ENCODE results near the gene MRC2. TPM values are rescaled to one million over a fixed set of nuclear protein-coding genes. Genes with fewer than 3 reads are reported as not detected.

Gene MRC2
- total and polyA plus RNA-seq, 9 of the 15 experiments (the other 6 are each of a cell fraction or from before 2014, with no cell fraction given): 0.28 to 11.5 (median 6.6) TPM

DNA sequence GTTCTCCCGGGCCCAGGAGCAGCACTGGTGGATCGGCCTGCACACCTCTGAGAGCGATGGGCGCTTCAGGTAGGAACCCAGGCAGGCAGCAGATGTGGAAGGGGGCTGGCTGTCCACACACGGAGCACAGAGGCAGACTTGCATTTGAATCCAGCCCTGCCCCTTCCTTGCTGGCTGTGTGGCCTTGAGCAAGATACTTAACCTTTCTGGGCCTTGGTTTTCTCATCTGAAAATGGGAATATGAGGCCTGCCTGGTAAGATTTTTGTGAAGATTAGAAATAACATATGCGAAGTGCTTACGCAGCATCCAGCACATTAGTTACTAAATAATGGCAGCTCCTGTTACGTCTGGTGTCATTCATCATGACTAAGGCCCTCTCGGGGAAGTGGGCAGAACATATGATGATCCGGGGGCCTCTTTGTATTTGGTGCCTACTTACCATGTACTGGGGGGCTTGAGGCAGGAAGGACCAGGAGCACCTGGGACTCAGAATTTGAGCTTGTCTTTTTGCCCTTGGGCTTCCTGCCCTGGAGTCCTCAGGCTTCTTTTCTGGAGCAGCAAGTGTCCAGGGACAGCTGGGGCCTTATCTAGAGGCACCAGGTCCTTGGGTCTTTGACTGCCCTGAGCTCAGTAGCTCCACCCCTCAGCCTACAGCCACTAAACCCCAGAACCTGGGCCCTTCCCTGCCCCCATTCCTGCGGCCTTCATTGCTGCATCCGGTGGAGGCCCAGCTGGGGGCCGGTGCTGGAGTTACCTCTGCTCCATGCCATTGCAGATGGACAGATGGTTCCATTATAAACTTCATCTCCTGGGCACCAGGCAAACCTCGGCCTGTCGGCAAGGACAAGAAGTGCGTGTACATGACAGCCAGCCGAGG lies 53.8 kb downstream of the MRC2 start (continued):
- TF ChIP-seq, protein P1, sequence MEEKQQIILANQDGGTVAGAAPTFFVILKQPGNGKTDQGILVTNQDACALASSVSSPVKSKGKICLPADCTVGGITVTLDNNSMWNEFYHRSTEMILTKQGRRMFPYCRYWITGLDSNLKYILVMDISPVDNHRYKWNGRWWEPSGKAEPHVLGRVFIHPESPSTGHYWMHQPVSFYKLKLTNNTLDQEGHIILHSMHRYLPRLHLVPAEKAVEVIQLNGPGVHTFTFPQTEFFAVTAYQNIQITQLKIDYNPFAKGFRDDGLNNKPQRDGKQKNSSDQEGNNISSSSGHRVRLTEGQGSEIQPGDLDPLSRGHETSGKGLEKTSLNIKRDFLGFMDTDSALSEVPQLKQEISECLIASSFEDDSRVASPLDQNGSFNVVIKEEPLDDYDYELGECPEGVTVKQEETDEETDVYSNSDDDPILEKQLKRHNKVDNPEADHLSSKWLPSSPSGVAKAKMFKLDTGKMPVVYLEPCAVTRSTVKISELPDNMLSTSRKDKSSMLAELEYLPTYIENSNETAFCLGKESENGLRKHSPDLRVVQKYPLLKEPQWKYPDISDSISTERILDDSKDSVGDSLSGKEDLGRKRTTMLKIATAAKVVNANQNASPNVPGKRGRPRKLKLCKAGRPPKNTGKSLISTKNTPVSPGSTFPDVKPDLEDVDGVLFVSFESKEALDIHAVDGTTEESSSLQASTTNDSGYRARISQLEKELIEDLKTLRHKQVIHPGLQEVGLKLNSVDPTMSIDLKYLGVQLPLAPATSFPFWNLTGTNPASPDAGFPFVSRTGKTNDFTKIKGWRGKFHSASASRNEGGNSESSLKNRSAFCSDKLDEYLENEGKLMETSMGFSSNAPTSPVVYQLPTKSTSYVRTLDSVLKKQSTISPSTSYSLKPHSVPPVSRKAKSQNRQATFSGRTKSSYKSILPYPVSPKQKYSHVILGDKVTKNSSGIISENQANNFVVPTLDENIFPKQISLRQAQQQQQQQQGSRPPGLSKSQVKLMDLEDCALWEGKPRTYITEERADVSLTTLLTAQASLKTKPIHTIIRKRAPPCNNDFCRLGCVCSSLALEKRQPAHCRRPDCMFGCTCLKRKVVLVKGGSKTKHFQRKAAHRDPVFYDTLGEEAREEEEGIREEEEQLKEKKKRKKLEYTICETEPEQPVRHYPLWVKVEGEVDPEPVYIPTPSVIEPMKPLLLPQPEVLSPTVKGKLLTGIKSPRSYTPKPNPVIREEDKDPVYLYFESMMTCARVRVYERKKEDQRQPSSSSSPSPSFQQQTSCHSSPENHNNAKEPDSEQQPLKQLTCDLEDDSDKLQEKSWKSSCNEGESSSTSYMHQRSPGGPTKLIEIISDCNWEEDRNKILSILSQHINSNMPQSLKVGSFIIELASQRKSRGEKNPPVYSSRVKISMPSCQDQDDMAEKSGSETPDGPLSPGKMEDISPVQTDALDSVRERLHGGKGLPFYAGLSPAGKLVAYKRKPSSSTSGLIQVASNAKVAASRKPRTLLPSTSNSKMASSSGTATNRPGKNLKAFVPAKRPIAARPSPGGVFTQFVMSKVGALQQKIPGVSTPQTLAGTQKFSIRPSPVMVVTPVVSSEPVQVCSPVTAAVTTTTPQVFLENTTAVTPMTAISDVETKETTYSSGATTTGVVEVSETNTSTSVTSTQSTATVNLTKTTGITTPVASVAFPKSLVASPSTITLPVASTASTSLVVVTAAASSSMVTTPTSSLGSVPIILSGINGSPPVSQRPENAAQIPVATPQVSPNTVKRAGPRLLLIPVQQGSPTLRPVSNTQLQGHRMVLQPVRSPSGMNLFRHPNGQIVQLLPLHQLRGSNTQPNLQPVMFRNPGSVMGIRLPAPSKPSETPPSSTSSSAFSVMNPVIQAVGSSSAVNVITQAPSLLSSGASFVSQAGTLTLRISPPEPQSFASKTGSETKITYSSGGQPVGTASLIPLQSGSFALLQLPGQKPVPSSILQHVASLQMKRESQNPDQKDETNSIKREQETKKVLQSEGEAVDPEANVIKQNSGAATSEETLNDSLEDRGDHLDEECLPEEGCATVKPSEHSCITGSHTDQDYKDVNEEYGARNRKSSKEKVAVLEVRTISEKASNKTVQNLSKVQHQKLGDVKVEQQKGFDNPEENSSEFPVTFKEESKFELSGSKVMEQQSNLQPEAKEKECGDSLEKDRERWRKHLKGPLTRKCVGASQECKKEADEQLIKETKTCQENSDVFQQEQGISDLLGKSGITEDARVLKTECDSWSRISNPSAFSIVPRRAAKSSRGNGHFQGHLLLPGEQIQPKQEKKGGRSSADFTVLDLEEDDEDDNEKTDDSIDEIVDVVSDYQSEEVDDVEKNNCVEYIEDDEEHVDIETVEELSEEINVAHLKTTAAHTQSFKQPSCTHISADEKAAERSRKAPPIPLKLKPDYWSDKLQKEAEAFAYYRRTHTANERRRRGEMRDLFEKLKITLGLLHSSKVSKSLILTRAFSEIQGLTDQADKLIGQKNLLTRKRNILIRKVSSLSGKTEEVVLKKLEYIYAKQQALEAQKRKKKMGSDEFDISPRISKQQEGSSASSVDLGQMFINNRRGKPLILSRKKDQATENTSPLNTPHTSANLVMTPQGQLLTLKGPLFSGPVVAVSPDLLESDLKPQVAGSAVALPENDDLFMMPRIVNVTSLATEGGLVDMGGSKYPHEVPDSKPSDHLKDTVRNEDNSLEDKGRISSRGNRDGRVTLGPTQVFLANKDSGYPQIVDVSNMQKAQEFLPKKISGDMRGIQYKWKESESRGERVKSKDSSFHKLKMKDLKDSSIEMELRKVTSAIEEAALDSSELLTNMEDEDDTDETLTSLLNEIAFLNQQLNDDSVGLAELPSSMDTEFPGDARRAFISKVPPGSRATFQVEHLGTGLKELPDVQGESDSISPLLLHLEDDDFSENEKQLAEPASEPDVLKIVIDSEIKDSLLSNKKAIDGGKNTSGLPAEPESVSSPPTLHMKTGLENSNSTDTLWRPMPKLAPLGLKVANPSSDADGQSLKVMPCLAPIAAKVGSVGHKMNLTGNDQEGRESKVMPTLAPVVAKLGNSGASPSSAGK (IDR thresholded peaks at IDR 0.05): no peak; the same call in 1 of the 2 replicates
- TF ChIP-seq ZNF24 (IDR thresholded peaks at IDR 0.05) (peak; percentile 78), ZNF23 (CRISPR knock-in tag; IDR thresholded peaks at IDR 0.05) (no peak), SMAD1 (IDR thresholded peaks at IDR 0.05; ENCODE audit: low read depth, low read length, partially characterized antibody) (no peak), MCM3 (IDR thresholded peaks at IDR 0.05) (no peak), SOX6 (IDR thresholded peaks at IDR 0.05) (peak; percentile 82), ARID1B (IDR thresholded peaks at IDR 0.05) (peak; percentile 97), MECOM (CRISPR knock-in tag; IDR thresholded peaks at IDR 0.05) (no peak), TRIM28 (IDR thresholded peaks at IDR 0.05) (no peak), MTA1 (IDR thresholded peaks at IDR 0.05; ENCODE audit: borderline replicate concordance) (peak; percentile 50; the same call in 1 of the 2 replicates), ARID2 (IDR thresholded peaks at IDR 0.05) (no peak), L3MBTL2 (IDR thresholded peaks at IDR 0.05) (peak; percentile 51)
- TF ChIP-seq, protein P2, sequence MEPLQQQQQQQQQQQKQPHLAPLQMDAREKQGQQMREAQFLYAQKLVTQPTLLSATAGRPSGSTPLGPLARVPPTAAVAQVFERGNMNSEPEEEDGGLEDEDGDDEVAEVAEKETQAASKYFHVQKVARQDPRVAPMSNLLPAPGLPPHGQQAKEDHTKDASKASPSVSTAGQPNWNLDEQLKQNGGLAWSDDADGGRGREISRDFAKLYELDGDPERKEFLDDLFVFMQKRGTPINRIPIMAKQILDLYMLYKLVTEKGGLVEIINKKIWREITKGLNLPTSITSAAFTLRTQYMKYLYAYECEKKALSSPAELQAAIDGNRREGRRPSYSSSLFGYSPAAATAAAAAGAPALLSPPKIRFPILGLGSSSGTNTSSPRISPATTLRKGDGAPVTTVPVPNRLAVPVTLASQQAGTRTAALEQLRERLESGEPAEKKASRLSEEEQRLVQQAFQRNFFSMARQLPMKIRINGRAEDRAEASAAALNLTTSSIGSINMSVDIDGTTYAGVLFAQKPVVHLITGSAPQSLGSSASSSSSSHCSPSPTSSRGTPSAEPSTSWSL (CRISPR knock-in tag; IDR thresholded peaks at IDR 0.05; ENCODE audit: borderline replicate concordance): no peak
- TF ChIP-seq, protein P3, sequence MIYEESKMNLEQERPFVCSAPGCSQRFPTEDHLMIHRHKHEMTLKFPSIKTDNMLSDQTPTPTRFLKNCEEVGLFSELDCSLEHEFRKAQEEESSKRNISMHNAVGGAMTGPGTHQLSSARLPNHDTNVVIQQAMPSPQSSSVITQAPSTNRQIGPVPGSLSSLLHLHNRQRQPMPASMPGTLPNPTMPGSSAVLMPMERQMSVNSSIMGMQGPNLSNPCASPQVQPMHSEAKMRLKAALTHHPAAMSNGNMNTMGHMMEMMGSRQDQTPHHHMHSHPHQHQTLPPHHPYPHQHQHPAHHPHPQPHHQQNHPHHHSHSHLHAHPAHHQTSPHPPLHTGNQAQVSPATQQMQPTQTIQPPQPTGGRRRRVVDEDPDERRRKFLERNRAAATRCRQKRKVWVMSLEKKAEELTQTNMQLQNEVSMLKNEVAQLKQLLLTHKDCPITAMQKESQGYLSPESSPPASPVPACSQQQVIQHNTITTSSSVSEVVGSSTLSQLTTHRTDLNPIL (CRISPR knock-in tag; IDR thresholded peaks at IDR 0.05): no peak

Measured in K562 (cell line).